Type B pancreatic cell (in vitro differentiated cells): ENCODE measurements around the gene ST7. TPM values are rescaled to one million over a fixed set of nuclear protein-coding genes. Genes with fewer than 3 reads are reported as not detected.
A peak's percentile ranks its signal among the peaks of the same experiment; 100 is the strongest.
"Not testable (repeated sequence)": the region's sequence is repeated elsewhere in the genome, so short reads cannot be mapped to it uniquely, and the experiment has no call there.

Source experiments
- DNase-seq: peaks from one replicate; pipeline ENCODE4 v3.0.0; 2021; ENCODE audit warnings: mixed read lengths; ENCODE audit not compliant: unreplicated experiment; ENCODE audit errors: extremely low spot score
- H3K27ac Mint-ChIP-seq: 2 replicates; pipeline ENCODE4 v1.8.0; 2021; ENCODE audit warnings: mild to moderate bottlenecking, mixed read lengths
- H3K27me3 Mint-ChIP-seq: 2 replicates; pipeline ENCODE4 v1.8.0; 2021; ENCODE audit warnings: mixed read lengths
- H3K36me3 Mint-ChIP-seq: 2 replicates; pipeline ENCODE4 v1.8.0; 2021; ENCODE audit warnings: mixed read lengths
- H3K4me1 Mint-ChIP-seq: one replicate; pipeline ENCODE4 v1.8.0; 2021; ENCODE audit warnings: mixed read lengths; ENCODE audit not compliant: unreplicated experiment
- H3K4me3 Mint-ChIP-seq: 2 replicates; pipeline ENCODE4 v1.8.0; 2021; ENCODE audit warnings: mild to moderate bottlenecking, mixed read lengths
- H3K9me3 Mint-ChIP-seq: 2 replicates; pipeline ENCODE4 v1.8.0; 2021; ENCODE audit warnings: mixed read lengths
- total RNA-seq: library from RNA; stranded (reverse); gene quantifications from 2 replicates; pipeline ENCODE4 v1.2.1, GENCODE V29; 2021; ENCODE audit warnings: low replicate concordance
- TF ChIP-seq, protein P1 (sequence below): fragments of 200-600 bp; sonication (generic); conservative IDR thresholded peaks from 2 replicates; pipeline ENCODE4 v1.5.0; 2021; ENCODE audit warnings: antibody characterized with exemption, mild to moderate bottlenecking

The ST7 gene
- total RNA-seq, 1 donor from 2014 or later: 25.0 TPM

DNA sequence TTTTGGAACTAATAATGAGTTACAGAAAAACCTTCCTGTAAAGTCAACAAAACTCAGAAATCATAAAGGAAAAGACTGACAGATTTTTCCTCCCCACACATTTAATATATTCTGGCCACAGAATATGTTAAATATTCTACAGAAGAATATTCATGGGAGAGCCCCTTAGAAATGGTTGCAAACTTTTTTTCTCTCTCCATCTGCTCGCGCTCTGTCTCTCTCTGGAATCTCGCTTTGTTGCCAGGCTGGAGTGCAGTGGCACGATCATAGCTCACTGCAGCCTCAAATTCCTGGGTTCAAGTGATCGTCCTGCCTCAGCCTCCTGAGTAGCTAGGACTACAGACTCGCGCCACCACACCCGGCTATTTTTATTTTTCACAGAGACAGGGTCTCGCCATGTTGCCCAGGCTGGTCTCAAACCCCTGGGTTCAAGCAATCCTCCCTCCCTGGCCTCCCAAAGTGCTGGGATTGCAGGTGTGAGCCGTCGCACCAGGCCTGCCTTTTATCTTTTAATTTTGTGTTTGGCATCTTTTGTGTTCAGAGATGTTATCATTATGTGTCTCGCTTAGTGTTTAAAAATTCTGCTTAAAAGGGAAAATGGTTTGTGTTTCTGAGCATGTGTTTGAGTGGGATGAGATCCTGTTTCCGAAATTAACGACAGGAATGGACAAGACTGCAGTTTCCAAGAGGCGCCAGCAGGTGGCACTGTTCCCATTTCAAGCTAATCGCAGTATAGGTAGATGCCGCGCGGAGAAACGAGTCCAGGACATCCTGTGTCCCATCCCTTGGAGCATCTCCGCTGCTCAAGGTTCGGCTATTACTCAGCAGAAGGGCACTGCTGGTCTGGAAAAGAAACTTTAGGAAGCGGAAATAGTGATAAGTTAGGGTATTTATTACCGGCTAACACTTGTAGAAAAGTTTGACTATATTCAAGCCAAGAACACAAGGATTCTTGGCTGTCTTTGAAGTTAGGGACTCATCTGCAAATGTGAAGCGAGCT lies 23.1 kb upstream of the ST7 start:
- no peaks in the 10 kb centered on the region for H3K9me3 Mint-ChIP-seq
- peaks cover 4% of the 10 kb centered on the region for H3K4me1 Mint-ChIP-seq
- H3K36me3 Mint-ChIP-seq: no peaks in the 10 kb centered on the region
- no peak overlapping the region for H3K27ac Mint-ChIP-seq
- no peak overlapping the region for H3K4me3 Mint-ChIP-seq
- H3K27me3 Mint-ChIP-seq: peaks cover 6% of the 10 kb centered on the region
- TF ChIP-seq, protein P1, sequence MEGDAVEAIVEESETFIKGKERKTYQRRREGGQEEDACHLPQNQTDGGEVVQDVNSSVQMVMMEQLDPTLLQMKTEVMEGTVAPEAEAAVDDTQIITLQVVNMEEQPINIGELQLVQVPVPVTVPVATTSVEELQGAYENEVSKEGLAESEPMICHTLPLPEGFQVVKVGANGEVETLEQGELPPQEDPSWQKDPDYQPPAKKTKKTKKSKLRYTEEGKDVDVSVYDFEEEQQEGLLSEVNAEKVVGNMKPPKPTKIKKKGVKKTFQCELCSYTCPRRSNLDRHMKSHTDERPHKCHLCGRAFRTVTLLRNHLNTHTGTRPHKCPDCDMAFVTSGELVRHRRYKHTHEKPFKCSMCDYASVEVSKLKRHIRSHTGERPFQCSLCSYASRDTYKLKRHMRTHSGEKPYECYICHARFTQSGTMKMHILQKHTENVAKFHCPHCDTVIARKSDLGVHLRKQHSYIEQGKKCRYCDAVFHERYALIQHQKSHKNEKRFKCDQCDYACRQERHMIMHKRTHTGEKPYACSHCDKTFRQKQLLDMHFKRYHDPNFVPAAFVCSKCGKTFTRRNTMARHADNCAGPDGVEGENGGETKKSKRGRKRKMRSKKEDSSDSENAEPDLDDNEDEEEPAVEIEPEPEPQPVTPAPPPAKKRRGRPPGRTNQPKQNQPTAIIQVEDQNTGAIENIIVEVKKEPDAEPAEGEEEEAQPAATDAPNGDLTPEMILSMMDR: peak; percentile 98
- peak; percentile 81 for DNase-seq

DNA sequence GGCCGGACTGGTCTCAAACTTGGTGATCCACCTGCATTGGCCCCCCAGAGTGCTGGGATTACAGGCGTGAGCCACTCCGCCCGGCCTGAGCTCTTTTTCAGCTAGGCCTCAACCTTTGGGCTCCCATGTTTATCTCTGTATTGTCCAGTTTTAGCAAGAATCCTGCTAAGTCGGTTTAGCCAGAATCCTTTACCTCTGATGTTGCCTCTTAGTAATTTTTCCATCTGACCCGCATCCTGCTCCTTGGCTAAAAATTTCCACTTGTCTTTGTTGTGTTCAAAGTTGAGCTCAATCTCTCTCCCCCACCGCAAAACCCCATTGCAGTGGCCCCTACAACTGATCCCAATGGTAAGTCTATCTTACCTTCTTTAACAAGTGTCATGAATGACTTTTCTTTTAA lies 20.7 kb upstream of the ST7 start:
- peaks cover 6% of the 10 kb centered on the region for H3K27me3 Mint-ChIP-seq
- no peak for DNase-seq
- no peak overlapping the region for H3K27ac Mint-ChIP-seq
- H3K9me3 Mint-ChIP-seq: no peaks in the 10 kb centered on the region
- H3K4me3 Mint-ChIP-seq: no peak overlapping the region
- no peaks in the 10 kb centered on the region for H3K36me3 Mint-ChIP-seq
- peaks cover 4% of the 10 kb centered on the region for H3K4me1 Mint-ChIP-seq
- TF ChIP-seq, protein P1: no peak

DNA sequence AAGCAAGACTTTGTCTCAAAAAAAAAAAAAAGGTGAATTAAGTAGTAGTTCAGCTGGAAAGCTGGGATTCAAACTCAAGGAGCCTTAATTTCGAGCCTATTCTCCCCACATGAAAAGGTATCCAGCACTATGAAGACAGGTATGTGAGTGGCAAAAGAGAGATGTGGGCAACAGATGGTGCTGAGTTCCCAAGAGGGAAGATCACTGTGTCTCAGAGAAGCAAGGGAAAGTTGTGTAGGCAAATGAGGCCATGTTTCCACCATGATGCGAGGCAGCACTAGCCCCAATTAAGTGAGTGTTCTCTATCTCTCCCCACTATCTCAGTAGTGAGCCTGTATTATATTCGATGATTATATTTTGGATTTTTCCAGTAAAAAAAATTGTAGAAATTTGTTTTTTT lies 19.8 kb upstream of the ST7 start:
- peaks cover 4% of the 10 kb centered on the region for H3K4me1 Mint-ChIP-seq
- no peak for DNase-seq
- H3K4me3 Mint-ChIP-seq: no peak overlapping the region
- H3K27ac Mint-ChIP-seq: no peak overlapping the region
- TF ChIP-seq, protein P1: no peak
- H3K36me3 Mint-ChIP-seq: no peaks in the 10 kb centered on the region
- H3K27me3 Mint-ChIP-seq: peaks cover 6% of the 10 kb centered on the region
- H3K9me3 Mint-ChIP-seq: no peaks in the 10 kb centered on the region

DNA sequence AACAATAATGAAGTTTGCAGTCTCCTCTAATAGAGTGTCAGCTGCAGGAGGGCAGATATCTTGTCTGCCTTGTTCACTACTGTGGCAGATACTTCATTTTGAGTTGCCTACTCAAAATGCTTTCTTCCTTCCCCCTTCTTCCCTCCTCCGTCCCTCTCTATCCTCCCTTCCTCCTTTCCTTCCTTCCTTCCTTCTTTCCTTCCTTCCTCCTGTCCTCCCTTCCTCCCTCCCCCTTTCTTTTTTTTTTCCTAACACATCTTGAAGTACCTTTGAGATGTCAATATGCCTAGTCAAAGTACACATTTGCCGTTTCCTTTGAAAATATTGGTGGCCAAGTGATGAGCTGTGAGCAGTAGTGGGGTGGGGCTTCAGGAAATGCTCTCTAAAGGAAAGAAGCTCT lies 18.7 kb upstream of the ST7 start:
- peaks cover 6% of the 10 kb centered on the region for H3K27me3 Mint-ChIP-seq
- no peak overlapping the region for H3K4me3 Mint-ChIP-seq
- TF ChIP-seq, protein P1: no peak
- no peak overlapping the region for H3K27ac Mint-ChIP-seq
- no peaks in the 10 kb centered on the region for H3K36me3 Mint-ChIP-seq
- peaks cover 4% of the 10 kb centered on the region for H3K4me1 Mint-ChIP-seq
- DNase-seq: no peak
- no peaks in the 10 kb centered on the region for H3K9me3 Mint-ChIP-seq

DNA sequence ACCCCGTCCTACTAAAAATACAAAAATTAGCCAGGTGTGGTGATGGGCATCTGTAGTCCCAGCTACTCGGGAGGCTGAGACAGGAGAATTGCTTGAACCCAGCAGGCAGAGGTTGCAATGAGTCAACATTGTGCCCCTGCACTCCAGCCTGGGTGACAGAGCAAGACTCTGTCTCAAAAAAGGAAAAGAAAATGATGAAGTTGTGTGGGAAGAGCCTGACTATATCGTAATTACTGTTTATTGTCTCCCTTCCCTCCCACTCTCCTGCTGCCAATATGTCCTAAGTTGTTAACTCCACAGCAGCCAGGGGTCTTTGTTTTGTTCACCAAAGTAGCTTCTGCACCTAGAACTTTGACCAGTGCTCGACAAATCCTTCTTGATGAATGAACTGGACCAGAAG lies 16.5 kb upstream of the ST7 start:
- not testable (repeated sequence) for H3K4me1 Mint-ChIP-seq, DNase-seq

DNA sequence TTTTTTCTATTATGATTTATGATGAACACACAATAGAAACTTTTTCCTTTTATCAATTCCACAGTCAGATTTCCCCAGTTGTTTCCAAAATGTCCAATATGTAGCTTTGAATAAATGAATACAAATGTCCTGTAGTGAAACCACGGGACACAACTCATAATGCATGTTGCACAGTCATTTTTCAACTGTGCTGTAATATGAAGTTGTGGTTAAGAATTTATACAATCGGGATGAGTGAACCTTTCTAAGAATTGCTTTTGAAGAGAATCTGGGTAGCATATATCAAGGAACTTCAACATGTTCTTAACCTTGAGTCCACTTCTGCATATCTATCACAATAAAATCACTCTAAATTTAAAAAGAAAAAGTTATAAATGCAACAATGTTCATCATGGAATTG lies 14.6 kb upstream of the ST7 start:
- DNase-seq: no peak
- no peaks in the 10 kb centered on the region for H3K36me3 Mint-ChIP-seq
- no peaks in the 10 kb centered on the region for H3K27me3 Mint-ChIP-seq
- H3K4me1 Mint-ChIP-seq: no peaks in the 10 kb centered on the region
- no peaks in the 10 kb centered on the region for H3K9me3 Mint-ChIP-seq
- H3K4me3 Mint-ChIP-seq: no peak overlapping the region
- H3K27ac Mint-ChIP-seq: no peak overlapping the region
- TF ChIP-seq, protein P1: no peak

More for the DNA sequence above, 16.5 kb upstream of the ST7 start:
- H3K27me3 Mint-ChIP-seq, H3K36me3 Mint-ChIP-seq, H3K9me3 Mint-ChIP-seq, H3K4me3 Mint-ChIP-seq, H3K27ac Mint-ChIP-seq: not testable (repeated sequence)
